ENCODE measurements around the gene SSH2.

- TF ChIP-seq POLR2AphosphoS5 (IDR thresholded peaks at IDR 0.05) (no peak), TAF1 (IDR thresholded peaks at IDR 0.05; ENCODE audit: low read depth) (no peak), EZH2 (IDR thresholded peaks at IDR 0.05; ENCODE audit: borderline replicate concordance, insufficient read depth, low read length, poor library complexity, severe bottlenecking) (no peak), SMC3 (conservative IDR thresholded peaks at IDR 0.05; ENCODE audit: poor library complexity) (no peak)
Observed at GRCh38 chr17:29645515-29646051, 284.4 kb downstream of the SSH2 start.

All from neural cell (in vitro differentiated cells).